HG03575 (cell line): ENCODE results near the gene MDGA2.

Source experiments
- ATAC-seq: cut with Tn5 transposase; IDR thresholded peaks from one replicate; pipeline ENCODE4 v1.9.1; 2021; ENCODE audit not compliant: unreplicated experiment, insufficient number of reproducible peaks, low FRiP score; ENCODE audit errors: extremely low read depth

Gene MDGA2

DNA sequence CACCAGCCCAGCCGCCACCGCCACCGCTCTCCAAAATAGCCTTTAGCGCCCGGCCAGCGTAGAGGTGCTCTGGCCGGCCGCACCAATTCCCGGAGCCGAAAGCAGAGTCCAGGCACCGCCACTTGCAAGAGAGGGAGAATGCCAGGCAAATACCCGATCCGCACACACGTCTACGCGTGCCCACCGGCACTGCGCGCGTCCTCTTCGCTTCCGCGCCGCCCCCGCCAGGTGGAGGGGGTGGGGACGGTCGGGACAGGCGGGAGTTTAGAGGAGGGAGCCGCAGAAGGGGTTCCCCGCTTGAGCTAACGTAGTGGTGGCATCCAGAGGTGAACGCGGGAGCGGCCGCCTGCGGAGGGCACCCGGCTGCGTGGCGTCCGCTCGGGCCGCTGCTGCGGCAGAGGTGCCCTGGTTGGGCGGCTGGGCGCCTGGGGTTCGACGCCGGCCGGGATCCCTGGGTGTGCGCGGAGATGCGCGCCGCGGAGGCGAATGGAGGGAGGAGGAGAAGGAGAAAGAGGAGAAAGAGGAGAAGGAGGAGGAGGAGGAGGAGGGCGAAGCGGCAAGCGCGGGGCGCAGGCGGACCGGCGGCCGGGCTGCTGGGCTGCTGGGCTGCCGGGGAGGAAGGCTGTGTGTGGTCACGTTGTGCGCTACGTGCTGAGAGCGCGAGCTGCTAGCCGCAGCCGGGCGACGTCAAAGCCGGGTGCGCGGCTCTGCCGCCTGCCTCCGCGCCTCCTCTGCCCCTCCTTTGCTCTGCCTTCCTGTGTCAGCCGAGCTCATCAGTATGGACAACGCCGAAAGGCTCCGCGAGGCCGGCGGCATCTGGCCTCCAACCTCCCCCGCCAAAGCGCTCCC lies at the start of gene MDGA2:
Gene MDGA2 (minus strand): TSS at position 140 of the 849 bp plus-strand sequence.
- no peak for ATAC-seq

GRCh38 chr14:47722929-47723693 lies 47.7 kb upstream of the MDGA2 start:
- no peak for ATAC-seq

GRCh38 chr14:47720281-47720680 lies 44.9 kb upstream of the MDGA2 start:
- no peak for ATAC-seq

DNA sequence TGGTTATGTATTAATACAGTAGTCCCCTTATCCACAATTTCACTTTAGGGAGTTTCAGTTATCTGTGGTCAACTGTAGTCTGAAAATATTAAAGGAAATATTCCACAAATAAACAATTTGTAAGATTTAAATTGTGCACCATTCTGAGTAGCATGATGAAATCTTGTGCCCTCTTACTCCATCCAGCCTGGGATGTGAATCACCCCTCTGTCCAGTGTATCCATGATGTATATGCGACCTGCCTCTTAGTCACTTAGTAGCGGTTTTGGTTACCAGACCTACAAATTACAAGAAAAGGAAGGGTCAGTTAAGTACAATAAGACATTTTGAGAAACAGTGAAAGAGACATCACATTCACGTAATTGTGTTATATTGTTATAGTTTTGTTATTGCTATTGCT lies 39.9 kb upstream of the MDGA2 start:
- no peak for ATAC-seq

DNA sequence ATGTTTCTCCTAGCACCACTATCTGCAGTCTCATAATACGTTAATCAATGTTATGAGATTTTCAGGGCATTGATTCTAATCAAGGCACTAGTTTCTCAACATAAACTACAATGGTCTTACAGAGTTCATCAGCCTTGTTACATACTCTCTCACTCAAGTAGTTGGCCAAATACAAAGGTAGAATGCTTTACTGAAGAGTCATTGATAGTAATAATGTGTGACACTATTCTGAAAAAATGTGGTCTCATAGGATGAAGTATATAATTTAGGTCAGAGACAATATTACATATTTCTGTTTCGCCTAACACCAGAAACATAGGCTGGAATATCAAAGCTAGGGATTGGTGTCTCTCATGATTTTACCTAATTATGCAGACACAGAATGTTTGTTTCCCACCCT lies 35.2 kb upstream of the MDGA2 start:
- ATAC-seq, result no peak

DNA sequence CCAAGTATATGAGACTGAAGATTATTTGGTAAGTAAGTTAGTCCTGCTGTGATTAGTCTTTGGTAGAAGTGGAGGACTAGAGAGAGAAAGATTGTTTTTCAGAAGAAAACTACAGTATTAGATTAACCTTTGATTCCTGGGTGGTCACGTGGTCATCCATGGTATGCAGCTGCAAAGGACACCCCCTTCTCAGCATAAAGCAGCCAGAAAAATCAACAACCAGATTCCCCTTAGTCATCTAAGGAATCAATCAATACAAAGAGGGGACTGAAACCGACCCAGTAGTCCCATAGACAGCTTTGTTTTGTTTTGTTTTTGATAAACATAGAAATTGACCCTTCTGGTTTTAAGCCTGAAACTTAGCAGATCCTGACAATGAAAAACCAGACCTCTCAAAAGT lies 30.3 kb upstream of the MDGA2 start:
- no peak for ATAC-seq

- no peak for ATAC-seq
These were observed 16.4 kb upstream of the MDGA2 start for GRCh38 chr14:47691829-47692228.

GRCh38 chr14:47678993-47679392 lies 3.6 kb upstream of the MDGA2 start:
- no peak for ATAC-seq

DNA sequence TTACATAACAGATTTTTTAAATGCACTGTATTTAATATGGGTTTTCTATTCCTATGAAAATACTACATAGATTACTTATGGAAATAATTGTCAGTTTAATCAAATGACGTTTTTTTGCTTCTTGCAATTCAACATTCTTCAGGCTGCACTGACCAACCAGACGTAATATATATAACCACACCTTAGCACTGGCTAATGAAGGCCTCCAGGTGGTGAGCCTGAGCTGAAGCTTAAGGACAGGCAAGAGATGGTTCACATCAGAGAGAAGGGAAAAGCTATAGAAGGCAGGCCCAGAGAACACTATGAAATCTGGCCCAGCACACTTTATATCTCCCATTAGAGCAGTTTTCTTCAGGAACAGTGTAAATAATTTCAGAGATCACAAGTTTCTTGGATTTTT lies 2.8 kb upstream of the MDGA2 start:
- ATAC-seq, result no peak

DNA sequence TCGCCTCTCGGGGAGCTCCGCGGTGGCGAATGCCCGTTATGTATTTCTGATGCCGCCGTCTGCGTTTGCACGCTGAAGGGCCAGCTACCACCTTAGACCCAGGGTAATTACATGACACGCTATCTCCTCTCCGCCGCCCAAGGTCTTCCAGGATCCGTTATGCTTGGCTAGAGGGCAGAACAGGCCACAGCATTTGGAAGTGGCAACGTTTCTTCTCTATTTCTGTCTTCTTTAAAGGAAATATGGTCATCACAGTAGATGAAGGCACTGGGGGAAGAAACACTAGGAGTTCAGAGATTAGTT lies 861 bp upstream of the MDGA2 start:
- no peak for ATAC-seq

- no peak for ATAC-seq
These were observed 601 bp downstream of the MDGA2 start for GRCh38 chr14:47674543-47675465.

DNA sequence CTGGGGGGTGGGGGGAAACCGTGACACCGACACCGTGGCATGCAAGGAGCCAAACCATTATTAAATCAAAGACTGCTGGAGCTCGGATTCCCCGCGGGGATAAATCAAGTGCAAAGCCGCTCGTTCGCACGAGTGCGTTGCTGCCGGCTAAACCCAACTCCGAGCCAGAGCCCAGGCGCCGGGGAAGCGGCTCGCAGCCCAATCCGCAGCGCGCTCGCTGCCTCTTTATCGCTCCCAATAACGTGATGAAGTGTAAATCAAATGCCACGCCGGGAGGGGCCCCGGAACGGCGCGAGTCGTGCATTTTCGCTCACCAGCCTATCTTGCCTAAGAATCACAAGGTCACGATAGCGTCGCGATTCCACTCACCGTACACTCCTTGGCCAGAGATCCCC lies 1.3 kb downstream of the MDGA2 start:
- no peak for ATAC-seq

DNA sequence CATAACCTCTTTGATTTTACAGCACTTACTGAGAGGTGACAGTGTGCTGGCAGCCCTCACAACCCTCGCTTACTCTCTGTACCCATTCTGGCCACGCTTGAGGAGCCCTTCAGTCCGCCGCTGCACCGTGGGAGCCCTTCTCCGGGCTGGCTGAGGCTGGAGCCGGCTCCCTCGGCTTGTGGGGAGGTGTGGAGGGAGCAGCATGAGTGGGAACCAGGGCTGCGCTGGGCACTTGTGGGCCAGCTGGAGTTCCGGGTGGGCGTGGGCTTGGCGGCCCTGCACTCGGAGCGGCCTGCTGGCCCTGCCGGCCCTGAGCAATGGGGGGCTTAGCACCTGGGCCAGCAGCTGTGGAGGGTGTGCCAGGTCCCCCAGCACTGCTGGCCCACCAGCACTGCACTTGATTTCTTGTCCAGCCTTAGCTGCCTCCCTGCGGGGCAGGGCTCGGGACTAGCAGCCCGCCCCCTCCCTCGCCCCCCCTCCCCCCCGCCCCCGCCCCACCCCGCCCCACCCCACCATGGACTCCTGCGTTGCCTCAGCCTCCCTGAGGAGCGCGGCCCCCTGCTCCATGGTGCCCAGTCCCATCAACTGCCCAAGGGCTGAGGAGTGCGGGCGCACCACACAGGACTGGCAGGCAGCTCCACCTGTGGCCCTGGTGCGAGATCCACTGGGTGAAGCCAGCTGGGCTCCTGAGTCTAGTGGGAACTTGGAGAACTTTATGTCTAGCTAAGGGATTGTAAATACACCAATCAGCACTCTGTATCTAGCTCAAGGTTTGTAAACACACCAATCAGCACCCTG lies 9.9 kb downstream of the MDGA2 start:
- ATAC-seq, result no peak

DNA sequence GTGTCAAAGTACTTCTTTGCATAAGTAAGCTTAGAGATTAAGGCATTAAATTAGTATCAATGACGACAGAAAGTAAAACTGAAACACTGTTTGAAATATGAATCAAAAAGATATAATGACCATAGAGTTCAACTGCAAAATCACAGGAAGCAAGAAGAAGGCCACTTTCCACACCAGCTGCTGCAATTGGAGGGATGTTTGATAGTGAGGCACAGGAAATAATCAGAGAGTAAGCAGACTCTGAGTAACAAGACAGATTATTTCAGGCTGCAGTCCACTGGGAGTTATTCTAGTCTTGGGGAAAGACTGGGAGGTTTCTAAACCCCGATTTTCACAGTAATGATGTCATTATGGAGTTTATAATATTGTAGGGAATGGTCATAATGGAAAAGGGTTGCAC lies 12.9 kb downstream of the MDGA2 start:
- ATAC-seq, result no peak

- ATAC-seq, result no peak
These were observed 15.2 kb downstream of the MDGA2 start for GRCh38 chr14:47660158-47660557.

GRCh38 chr14:47658041-47658440 lies 17.4 kb downstream of the MDGA2 start:
- no peak for ATAC-seq

GRCh38 chr14:47657143-47657542 lies 18.3 kb downstream of the MDGA2 start:
- ATAC-seq, result no peak

GRCh38 chr14:47651337-47651736 lies 24.1 kb downstream of the MDGA2 start:
- no peak for ATAC-seq

GRCh38 chr14:47637753-47638152 lies 37.7 kb downstream of the MDGA2 start:
- no peak for ATAC-seq
